A549 (cell line): ENCODE results near the gene EMC8.

Experiments
- CHD2 ChIP-seq: fragments of 150-350 bp; IDR thresholded peaks from 2 replicates; pipeline ENCODE4 v1.6.1; 2014; ENCODE audit warnings: low read length; ENCODE audit not compliant: partially characterized antibody
- CHD4 ChIP-seq: fragments of 200-600 bp; sonication (generic); IDR thresholded peaks from 2 replicates; pipeline ENCODE4 v1.6.1; 2016; ENCODE audit warnings: antibody characterized with exemption, mild to moderate bottlenecking, borderline replicate concordance
- EP300 ChIP-seq, 2 experiments: fragments of >200 bp; sonication (Bioruptor Twin); formaldehyde crosslinking; IDR thresholded peaks; 2 replicates in 1 of 2; 3 replicates in 1 of 2; pipeline ENCODE4 v1.6.1; 2016 to 2017
- GATA3 ChIP-seq: IDR thresholded peaks from 2 replicates; pipeline ENCODE4 v1.6.1; 2012; ENCODE audit warnings: borderline replicate concordance
- MAFK ChIP-seq: fragments of 450-650 bp; IDR thresholded peaks from 2 replicates; pipeline ENCODE4 v1.6.1; 2014; ENCODE audit not compliant: partially characterized antibody
- MAZ ChIP-seq: fragments of 150-350 bp; IDR thresholded peaks from 2 replicates; pipeline ENCODE4 v1.6.1; 2014; ENCODE audit warnings: antibody characterized with exemption, low read depth, low read length, borderline replicate concordance
- POLR2A ChIP-seq: IDR thresholded peaks from 2 replicates; pipeline ENCODE4 v1.6.1; 2012; ENCODE audit warnings: mild to moderate bottlenecking, low read length
- POLR2AphosphoS2 ChIP-seq: conservative IDR thresholded peaks from 2 replicates; pipeline ENCODE4 v1.6.1; 2012; ENCODE audit warnings: low read length, improper control_type of control experiment, inconsistent platforms
- RARB ChIP-seq: fragments of 250-450 bp; sonication (Bioruptor Pico); IDR thresholded peaks from 2 replicates; pipeline ENCODE4 v1.8.0; 2021; ENCODE audit warnings: mild to moderate bottlenecking, moderate library complexity
- ZFP36 ChIP-seq: fragments of 450-650 bp; IDR thresholded peaks from 2 replicates; pipeline ENCODE4 v1.6.1; 2014; ENCODE audit warnings: borderline replicate concordance; ENCODE audit not compliant: partially characterized antibody
- TF ChIP-seq, protein P1 (sequence below): fragments of >200 bp; sonication (Bioruptor Twin); formaldehyde crosslinking; IDR thresholded peaks from 3 replicates; pipeline ENCODE4 v1.5.1; 2016
- TF ChIP-seq, protein P2 (sequence below): IDR thresholded peaks from 2 replicates; pipeline ENCODE4 v1.6.1; 2012

DNA sequence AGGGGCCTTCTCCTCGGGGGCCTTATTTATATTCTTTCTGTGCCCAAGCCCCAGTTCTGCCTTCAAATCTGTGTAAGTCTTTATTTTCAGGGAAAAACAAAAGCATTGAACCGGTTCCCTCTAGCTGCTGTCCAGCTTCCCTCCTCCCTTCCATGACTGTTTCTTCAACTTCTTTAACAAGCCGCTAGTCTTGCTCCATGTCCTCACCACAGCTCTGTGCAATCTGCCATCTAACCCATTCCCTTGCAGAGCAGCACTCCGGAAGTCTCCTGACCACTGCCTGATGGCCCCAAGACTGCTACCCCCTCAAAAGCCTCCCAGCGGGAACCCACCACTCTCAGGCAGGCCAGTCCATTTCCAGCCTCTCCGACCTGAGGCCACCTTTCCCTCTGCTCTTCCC lies 16.9 kb downstream of the EMC8 start:
- TF ChIP-seq RARB (CRISPR knock-in tag) (no peak), POLR2A (no peak), EP300 (IDR thresholded peaks at IDR 0.05) (no peak), CHD2 (no peak), POLR2AphosphoS2 (no peak), CHD4 (no peak), MAFK (no peak), ZFP36 (no peak), GATA3 (no peak), MAZ (no peak)
- TF ChIP-seq, protein P1, sequence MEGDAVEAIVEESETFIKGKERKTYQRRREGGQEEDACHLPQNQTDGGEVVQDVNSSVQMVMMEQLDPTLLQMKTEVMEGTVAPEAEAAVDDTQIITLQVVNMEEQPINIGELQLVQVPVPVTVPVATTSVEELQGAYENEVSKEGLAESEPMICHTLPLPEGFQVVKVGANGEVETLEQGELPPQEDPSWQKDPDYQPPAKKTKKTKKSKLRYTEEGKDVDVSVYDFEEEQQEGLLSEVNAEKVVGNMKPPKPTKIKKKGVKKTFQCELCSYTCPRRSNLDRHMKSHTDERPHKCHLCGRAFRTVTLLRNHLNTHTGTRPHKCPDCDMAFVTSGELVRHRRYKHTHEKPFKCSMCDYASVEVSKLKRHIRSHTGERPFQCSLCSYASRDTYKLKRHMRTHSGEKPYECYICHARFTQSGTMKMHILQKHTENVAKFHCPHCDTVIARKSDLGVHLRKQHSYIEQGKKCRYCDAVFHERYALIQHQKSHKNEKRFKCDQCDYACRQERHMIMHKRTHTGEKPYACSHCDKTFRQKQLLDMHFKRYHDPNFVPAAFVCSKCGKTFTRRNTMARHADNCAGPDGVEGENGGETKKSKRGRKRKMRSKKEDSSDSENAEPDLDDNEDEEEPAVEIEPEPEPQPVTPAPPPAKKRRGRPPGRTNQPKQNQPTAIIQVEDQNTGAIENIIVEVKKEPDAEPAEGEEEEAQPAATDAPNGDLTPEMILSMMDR = no peak
- TF ChIP-seq, protein P2, sequence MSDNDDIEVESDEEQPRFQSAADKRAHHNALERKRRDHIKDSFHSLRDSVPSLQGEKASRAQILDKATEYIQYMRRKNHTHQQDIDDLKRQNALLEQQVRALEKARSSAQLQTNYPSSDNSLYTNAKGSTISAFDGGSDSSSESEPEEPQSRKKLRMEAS = no peak
